ENCODE data around the gene FLT3.

FLT3 gene

DNA sequence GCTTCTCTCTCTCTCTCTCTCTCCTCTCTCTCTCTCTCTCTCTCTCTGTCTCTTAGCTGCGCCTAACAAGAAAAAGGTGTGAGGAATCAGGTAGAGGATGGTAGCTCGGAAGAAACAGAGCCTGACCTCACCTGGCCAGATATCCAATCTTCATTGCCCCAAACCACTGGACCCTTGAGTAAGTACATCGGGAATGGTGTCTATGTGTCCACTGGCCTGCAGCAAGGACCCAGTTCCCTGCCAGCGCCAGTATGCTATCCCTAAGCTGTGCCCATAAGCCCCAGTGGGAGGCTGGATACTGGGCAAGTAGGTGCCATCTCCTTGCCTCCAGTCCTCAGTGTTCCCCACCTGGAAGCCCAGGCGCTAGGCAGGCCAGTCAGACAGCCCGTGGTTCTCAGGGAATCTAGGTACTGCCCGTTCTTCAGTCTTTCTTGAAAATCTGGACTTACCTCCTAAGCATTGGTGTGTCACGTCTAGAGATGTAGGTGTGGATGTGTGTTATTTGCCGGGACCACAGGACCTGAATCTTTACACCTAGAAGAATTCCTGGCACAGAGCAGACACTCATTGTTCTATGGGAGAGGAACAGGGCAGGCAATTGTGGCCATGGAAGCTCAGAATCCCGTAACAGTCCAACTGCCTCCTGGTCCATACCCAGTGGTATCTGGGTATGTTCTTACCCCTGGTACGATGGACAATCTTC lies 119.2 kb downstream of the FLT3 start:
- no peak for TF ChIP-seq Cebpa-rat (IDR thresholded peaks at IDR 0.05)
- no peak overlapping the region for H3K4me3 ChIP-seq
- H3K4me2 ChIP-seq = no peak overlapping the region
- H4K20me1 ChIP-seq = peaks cover 0 to 35% (median 16%) of the 10 kb centered on the region in 11 experiments; a peak in 16 of 22 replicates
- no peak overlapping the region for H3K9ac ChIP-seq
- H3K27ac ChIP-seq = no peak overlapping the region
- peaks cover 0 to 10% (median 5%) of the 10 kb centered on the region in 11 experiments; a peak in 9 of 22 replicates for H3K9me3 ChIP-seq (replicated peaks in 1 of 11)
- H3K36me3 ChIP-seq = no peaks in the 10 kb centered on the region
- H3K27me3 ChIP-seq = peaks cover 54 to 70% (median 58%) of the 10 kb centered on the region in 11 experiments
- H3K4me1 ChIP-seq = peaks cover 0 to 11% (median 2%) of the 10 kb centered on the region in 10 experiments; a peak in 5 of 20 replicates

DNA sequence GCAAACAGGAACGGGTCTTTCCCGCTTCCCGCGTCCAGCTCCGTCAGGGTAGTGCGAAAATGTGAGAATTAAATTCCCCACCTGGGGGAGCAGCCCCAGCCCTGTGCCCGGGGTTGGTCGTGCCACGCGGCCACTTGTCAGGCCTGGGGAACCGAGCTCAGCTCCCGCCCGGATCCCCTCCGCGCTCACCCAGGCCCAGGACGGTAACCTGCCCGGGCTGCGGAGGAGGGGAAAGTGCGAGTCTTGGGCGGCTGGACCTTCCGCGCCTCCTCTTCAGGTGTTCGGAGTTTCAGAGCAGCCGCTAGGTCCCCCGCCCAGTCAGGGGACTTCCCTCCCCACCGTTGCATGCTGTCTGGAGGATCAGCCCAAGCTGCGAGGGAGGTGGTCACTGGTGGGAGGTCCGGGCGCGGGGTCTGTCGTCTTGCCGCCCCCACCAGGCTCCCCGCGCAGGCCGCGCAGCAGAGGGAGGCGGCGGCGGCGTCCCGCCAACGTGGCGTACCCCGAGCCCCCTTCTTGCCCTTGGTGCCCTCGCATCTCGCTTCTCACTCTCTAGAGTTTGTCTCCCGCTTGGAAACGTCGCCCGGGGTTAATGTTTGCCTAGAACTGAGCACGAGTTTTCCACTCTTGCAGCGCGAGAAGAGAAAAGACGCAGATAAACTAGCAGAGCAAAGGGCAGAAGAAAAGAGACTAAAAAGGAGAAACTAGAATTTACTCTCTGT lies 119.9 kb downstream of the FLT3 start:
- H3K27me3 ChIP-seq = peaks cover 61 to 77% (median 65%) of the 10 kb centered on the region in 11 experiments

DNA sequence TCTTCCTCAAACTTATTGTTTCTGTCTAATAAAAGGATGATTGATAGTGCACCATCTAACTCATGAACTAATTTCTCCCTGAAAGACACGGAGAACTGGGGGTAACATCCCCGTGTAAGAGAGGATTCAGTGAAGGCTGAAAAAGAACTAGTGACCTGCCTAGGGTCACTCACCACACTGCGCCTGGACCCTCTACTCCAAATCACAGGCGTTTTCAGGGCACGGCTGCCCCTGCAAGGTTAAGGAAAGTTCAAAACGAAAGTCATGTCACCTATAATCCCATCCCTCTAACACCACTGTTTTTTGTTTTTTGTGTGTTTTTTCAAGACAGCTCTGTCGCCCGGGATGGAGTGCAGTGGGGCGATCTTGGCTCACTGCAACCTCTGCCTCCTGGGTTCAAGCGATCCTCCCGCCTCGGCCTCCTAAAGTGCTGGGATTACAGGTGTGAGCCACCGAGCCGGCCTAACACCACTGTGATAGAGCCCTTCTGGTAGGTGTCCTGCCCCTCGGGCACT lies 120.6 kb downstream of the FLT3 start:
- TF ChIP-seq Cebpa-rat (IDR thresholded peaks at IDR 0.05) = no peak
- Histone ChIP-seq H3K4me1 (peaks cover 0 to 11% (median 2%) of the 10 kb centered on the region in 10 experiments; a peak in 5 of 20 replicates), H3K36me3 (no peaks in the 10 kb centered on the region), H4K20me1 (peaks cover 0 to 45% (median 26%) of the 10 kb centered on the region in 11 experiments; a peak in 16 of 22 replicates), H3K9ac (no peak overlapping the region), H3K27me3 (peaks cover 67 to 83% (median 71%) of the 10 kb centered on the region in 11 experiments), H3K4me2 (no peak overlapping the region), H3K27ac (no peak overlapping the region), H3K9me3 (replicated peaks in 1 of 11) (peaks cover 0 to 12% (median 5%) of the 10 kb centered on the region in 11 experiments; a peak in 9 of 22 replicates), H3K4me3 (no peak overlapping the region)

More for the DNA sequence above, 119.9 kb downstream of the FLT3 start:
- H3K4me3 ChIP-seq = no peak overlapping the region
- H3K4me1 ChIP-seq = peaks cover 0 to 11% (median 2%) of the 10 kb centered on the region in 10 experiments; a peak in 5 of 20 replicates
- no peak overlapping the region for H3K9ac ChIP-seq
- H3K4me2 ChIP-seq = no peak overlapping the region
- peaks cover 0 to 12% (median 5%) of the 10 kb centered on the region in 11 experiments; a peak in 9 of 22 replicates for H3K9me3 ChIP-seq (replicated peaks in 1 of 11)
- no peak for TF ChIP-seq Cebpa-rat (IDR thresholded peaks at IDR 0.05)
- H3K27ac ChIP-seq = no peak overlapping the region
- H3K36me3 ChIP-seq = no peaks in the 10 kb centered on the region
- peaks cover 0 to 42% (median 23%) of the 10 kb centered on the region in 11 experiments; a peak in 16 of 22 replicates for H4K20me1 ChIP-seq

DNA sequence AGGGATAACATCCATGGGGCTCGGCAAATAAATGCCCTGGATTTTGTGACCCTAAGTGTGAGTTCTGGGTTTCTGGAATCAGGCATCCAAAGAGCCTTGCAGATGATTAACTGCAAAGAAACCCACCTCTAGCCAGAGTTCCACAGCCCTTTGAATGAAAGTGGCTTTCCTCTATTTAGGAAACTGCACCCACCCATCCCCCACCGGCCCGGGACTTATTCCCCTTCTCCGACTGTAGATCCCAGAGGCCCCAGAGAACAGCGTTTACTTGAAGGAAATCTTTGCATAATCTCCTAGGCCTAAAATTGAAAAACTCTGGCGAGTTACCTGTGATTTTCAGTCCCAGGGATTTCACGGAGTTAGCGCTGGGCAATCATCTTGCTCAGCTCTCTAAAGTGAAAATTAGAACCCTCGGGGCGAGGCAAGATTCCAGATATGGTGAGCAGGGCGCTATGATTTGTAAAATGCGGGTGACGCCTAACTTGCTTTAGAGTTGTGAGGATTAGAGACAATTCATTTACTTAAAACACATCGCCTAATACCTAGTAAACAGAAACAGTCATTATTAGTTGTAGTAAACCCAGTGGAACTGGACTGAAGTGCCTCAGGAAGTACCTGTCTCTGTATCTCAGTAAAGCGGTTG lies 121.3 kb downstream of the FLT3 start:
- peak overlapping the region in 3 of 11 experiments; percentile 67 to 77 (median 76); a peak in 4 of 22 replicates for H3K4me2 ChIP-seq

DNA sequence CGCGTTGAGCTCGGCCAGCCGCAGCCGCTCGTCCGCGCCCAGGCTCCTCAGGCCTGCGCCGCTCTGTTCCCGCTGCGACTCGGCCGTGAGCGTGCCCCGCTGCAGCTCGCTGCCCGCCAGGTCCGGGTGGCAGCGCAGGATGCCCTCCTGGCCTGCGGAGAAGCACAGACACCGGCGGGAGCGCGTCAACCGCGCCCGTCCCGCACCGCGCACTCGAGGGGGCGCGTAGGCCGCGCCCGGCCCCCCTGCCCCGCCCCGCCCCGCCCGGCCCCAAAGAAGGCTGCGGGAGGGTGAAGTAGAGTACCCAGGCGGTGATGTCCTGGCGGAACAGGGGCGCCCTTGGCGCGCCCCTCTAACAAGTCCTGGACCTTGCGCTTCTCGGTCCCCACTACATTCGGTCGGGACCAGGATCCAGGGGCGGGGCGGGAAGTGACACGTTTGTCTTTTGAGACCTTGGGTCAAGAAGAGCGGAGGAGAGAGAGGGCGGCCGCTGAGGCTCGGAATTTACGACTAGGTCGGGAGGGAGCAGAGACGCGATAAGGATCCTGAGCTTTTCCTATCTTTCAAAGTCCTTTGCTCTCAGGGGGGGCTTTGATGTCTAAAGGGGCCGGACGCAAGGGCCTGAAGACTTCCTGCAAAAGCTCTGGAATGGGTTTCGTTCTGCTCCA lies 121.9 kb downstream of the FLT3 start:
- TF ChIP-seq Cebpa-rat (IDR thresholded peaks at IDR 0.05) = no peak
- Histone ChIP-seq H3K4me2 (peak overlapping the region; percentile 48 to 77 (median 58); a peak in 21 of 22 replicates), H3K9ac (no peak overlapping the region), H4K20me1 (peaks cover 0 to 52% (median 26%) of the 10 kb centered on the region in 11 experiments; a peak in 16 of 22 replicates), H3K27ac (no peak overlapping the region), H3K4me3 (peak overlapping the region; percentile 6 to 60 (median 40); a peak in 17 of 20 replicates), H3K36me3 (no peaks in the 10 kb centered on the region), H3K27me3 (peaks cover 81 to 97% (median 85%) of the 10 kb centered on the region in 11 experiments), H3K4me1 (peaks cover 0 to 11% (median 2%) of the 10 kb centered on the region in 10 experiments; a peak in 4 of 20 replicates), H3K9me3 (replicated peaks in 1 of 11) (peaks cover 0 to 12% (median 5%) of the 10 kb centered on the region in 11 experiments; a peak in 9 of 22 replicates)

More for the DNA sequence above, 121.3 kb downstream of the FLT3 start:
- H3K9me3 ChIP-seq (replicated peaks in 1 of 11) = peaks cover 0 to 12% (median 5%) of the 10 kb centered on the region in 11 experiments; a peak in 9 of 22 replicates
- peaks cover 0 to 11% (median 2%) of the 10 kb centered on the region in 10 experiments; a peak in 4 of 20 replicates for H3K4me1 ChIP-seq
- no peak overlapping the region for H3K9ac ChIP-seq
- no peaks in the 10 kb centered on the region for H3K36me3 ChIP-seq
- H3K27me3 ChIP-seq = peaks cover 74 to 90% (median 78%) of the 10 kb centered on the region in 11 experiments
- no peak for TF ChIP-seq Cebpa-rat (IDR thresholded peaks at IDR 0.05)
- 0 out of 20 replicates have a peak overlapping the region, but pooled peaks of 2 of the 10 experiments have one; percentile 34 to 48 for H3K4me3 ChIP-seq
- no peak overlapping the region for H3K27ac ChIP-seq
- peaks cover 0 to 50% (median 26%) of the 10 kb centered on the region in 11 experiments; a peak in 16 of 22 replicates for H4K20me1 ChIP-seq

DNA sequence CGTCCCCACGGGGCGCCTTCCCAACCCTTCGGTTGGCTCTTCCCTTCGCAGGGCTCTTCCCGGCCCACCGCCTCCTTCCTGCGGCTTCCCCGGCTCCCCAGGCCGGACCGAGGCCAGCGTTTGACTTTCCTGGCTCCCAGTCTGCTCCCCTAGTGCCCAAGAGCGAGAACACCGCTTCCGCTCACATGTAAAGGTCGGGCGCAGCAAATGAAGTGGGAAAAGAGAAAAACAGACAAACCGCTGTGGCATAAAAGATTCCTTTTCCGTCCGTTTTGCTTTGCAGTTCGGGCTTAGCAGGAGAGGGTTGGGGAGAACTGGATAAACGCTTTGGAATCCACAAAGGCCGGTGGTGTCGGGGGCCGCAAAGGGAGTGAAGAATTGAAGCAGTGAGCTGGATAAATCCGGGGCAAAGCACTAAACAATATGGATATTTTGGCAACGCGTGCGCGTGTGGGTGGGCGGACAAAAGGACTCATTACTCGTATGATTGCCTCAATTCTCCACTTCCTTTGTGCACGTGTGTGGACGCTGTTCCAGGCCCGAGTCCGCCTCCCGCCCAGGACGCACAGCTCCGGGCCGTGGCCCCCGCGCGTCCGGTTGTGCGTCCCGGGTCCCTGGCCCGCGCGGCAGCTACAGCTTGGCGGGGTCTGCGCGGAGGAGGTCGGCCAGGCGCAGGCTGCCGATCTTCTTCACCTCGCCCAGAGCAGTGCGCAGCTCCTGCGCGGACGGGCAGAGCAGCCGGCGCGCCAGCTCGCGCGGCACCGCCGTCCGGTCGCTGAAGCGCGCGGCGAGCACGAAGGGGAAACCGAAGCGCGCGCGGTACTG lies 122.7 kb downstream of the FLT3 start:
- peak overlapping the region; percentile 48 to 77 (median 58); a peak in 21 of 22 replicates for H3K4me2 ChIP-seq

More for the DNA sequence above, 122.7 kb downstream of the FLT3 start:
- H3K9ac ChIP-seq = no peak overlapping the region
- peaks cover 0 to 55% (median 27%) of the 10 kb centered on the region in 11 experiments; a peak in 16 of 22 replicates for H4K20me1 ChIP-seq
- no peak overlapping the region for H3K27ac ChIP-seq
- peak overlapping the region; percentile 6 to 60 (median 40); a peak in 17 of 20 replicates for H3K4me3 ChIP-seq
- peaks cover 0 to 12% (median 5%) of the 10 kb centered on the region in 11 experiments; a peak in 9 of 22 replicates for H3K9me3 ChIP-seq (replicated peaks in 1 of 11)
- peaks cover 0 to 11% (median 2%) of the 10 kb centered on the region in 10 experiments; a peak in 4 of 20 replicates for H3K4me1 ChIP-seq
- H3K36me3 ChIP-seq = no peaks in the 10 kb centered on the region
- no peak for TF ChIP-seq Cebpa-rat (IDR thresholded peaks at IDR 0.05)
- H3K27me3 ChIP-seq = peaks cover 89 to 100% (median 93%) of the 10 kb centered on the region in 11 experiments
